Mesothelial cell of epicardium (in vitro differentiated cells): ENCODE measurements around the gene LASP1NB.
A peak's percentile ranks its signal among the peaks of the same experiment; 100 is the strongest.

ENCODE experiments used
- DNase-seq, 2 experiments: peaks; one replicate each; pipeline ENCODE4 v3.0.0; 2021; ENCODE audit warnings: low spot score in 2 of 2; ENCODE audit not compliant: unreplicated experiment in 2 of 2
- H3K27ac Mint-ChIP-seq: 2 replicates; pipeline ENCODE4 v1.8.0; 2021; ENCODE audit warnings: mixed read lengths
- H3K27me3 Mint-ChIP-seq: 2 replicates; pipeline ENCODE4 v1.8.0; 2021; ENCODE audit warnings: low read depth, mixed read lengths
- H3K36me3 Mint-ChIP-seq: 2 replicates; pipeline ENCODE4 v1.8.0; 2021; ENCODE audit warnings: mixed read lengths
- H3K4me1 Mint-ChIP-seq: 2 replicates; pipeline ENCODE4 v1.8.0; 2021; ENCODE audit warnings: mixed read lengths
- H3K4me3 Mint-ChIP-seq: 2 replicates; pipeline ENCODE4 v1.8.0; 2021; ENCODE audit warnings: mild to moderate bottlenecking, moderate library complexity, mixed read lengths
- H3K9me3 Mint-ChIP-seq: 2 replicates; pipeline ENCODE4 v1.8.0; 2021; ENCODE audit warnings: mixed read lengths
- CTCF ChIP-seq: fragments of 200-600 bp; sonication (generic); IDR thresholded peaks from one replicate; pipeline ENCODE4 v1.5.0; 2021; ENCODE audit warnings: antibody characterized with exemption; ENCODE audit not compliant: unreplicated experiment

LASP1NB gene

GRCh38 chr17:38898812-38899348 lies 26.5 kb upstream of the LASP1NB start:
- Mint-ChIP-seq H3K27ac (no peak overlapping the region), H3K4me1 (peaks cover 8% of the 10 kb centered on the region), H3K36me3 (peaks cover 29% of the 10 kb centered on the region), H3K27me3 (no peaks in the 10 kb centered on the region), H3K4me3 (no peak overlapping the region), H3K9me3 (no peaks in the 10 kb centered on the region)
- DNase-seq = no peak
- TF ChIP-seq CTCF = no peak

GRCh38 chr17:38899421-38899820 lies 26.0 kb upstream of the LASP1NB start:
- peaks cover 29% of the 10 kb centered on the region for H3K36me3 Mint-ChIP-seq
- H3K9me3 Mint-ChIP-seq = no peaks in the 10 kb centered on the region
- H3K27me3 Mint-ChIP-seq = no peaks in the 10 kb centered on the region
- H3K4me3 Mint-ChIP-seq = no peak overlapping the region
- no peak overlapping the region for H3K27ac Mint-ChIP-seq
- no peak for TF ChIP-seq CTCF
- peaks cover 8% of the 10 kb centered on the region for H3K4me1 Mint-ChIP-seq
- no peak for DNase-seq

GRCh38 chr17:38900978-38901656 lies 24.3 kb upstream of the LASP1NB start:
- Mint-ChIP-seq H3K36me3 (peaks cover 34% of the 10 kb centered on the region), H3K27ac (peak overlapping the region; percentile 69), H3K4me1 (peaks cover 8% of the 10 kb centered on the region), H3K9me3 (no peaks in the 10 kb centered on the region), H3K27me3 (no peaks in the 10 kb centered on the region), H3K4me3 (no peak overlapping the region)
- DNase-seq = no peak
- no peak for TF ChIP-seq CTCF

- Mint-ChIP-seq H3K9me3 (no peaks in the 10 kb centered on the region), H3K36me3 (peaks cover 29% of the 10 kb centered on the region), H3K4me1 (peaks cover 8% of the 10 kb centered on the region), H3K27me3 (no peaks in the 10 kb centered on the region), H3K4me3 (no peak overlapping the region), H3K27ac (no peak overlapping the region)
- TF ChIP-seq CTCF = no peak
- DNase-seq = no peak
These were observed 22.0 kb upstream of the LASP1NB start for GRCh38 chr17:38903404-38903803.

- DNase-seq = no peak
- Mint-ChIP-seq H3K36me3 (peaks cover 19% of the 10 kb centered on the region), H3K27ac (no peak overlapping the region), H3K4me1 (peaks cover 8% of the 10 kb centered on the region), H3K27me3 (no peaks in the 10 kb centered on the region), H3K9me3 (no peaks in the 10 kb centered on the region), H3K4me3 (no peak overlapping the region)
- TF ChIP-seq CTCF = no peak
These were observed 20.5 kb upstream of the LASP1NB start for GRCh38 chr17:38904892-38905291.
